Mesenchymal stem cell (in vitro differentiated cells and primary cell): ENCODE results near the gene COL28A1.

ENCODE experiments used
- DNase-seq: peaks from one replicate; pipeline ENCODE4 v3.0.0-alpha.2; 2013
- H2AFZ ChIP-seq: one replicate; pipeline ENCODE4 v1.6.1; 2013; ENCODE audit warnings: low read depth, mild to moderate bottlenecking, control low read depth, inconsistent platforms, low read length, moderate library complexity
- H2AK5ac ChIP-seq: 2 replicates; pipeline ENCODE4 v1.6.1; 2013; ENCODE audit warnings: low read length, moderate library complexity, mild to moderate bottlenecking, inconsistent platforms; ENCODE audit not compliant: severe bottlenecking
- H2BK120ac ChIP-seq: one replicate; pipeline ENCODE4 v1.6.1; 2013; ENCODE audit warnings: low read depth, mild to moderate bottlenecking, inconsistent platforms, low read length, moderate library complexity
- H2BK12ac ChIP-seq, 2 experiments: one replicate each; pipeline ENCODE4 v1.6.1; 2013; ENCODE audit warnings: inconsistent platforms in 2 of 2, low read length in 2 of 2, mild to moderate bottlenecking in 2 of 2, moderate library complexity in 2 of 2, control low read depth in 1 of 2
- H2BK15ac ChIP-seq: one replicate; pipeline ENCODE4 v1.6.1; 2013; ENCODE audit warnings: mild to moderate bottlenecking, low read depth, inconsistent platforms; ENCODE audit not compliant: poor library complexity, severe bottlenecking
- H2BK5ac ChIP-seq: 2 replicates; pipeline ENCODE4 v1.6.1; 2013; ENCODE audit warnings: low read depth, mild to moderate bottlenecking, low read length, control low read depth, inconsistent platforms; ENCODE audit not compliant: poor library complexity, severe bottlenecking
- H3K14ac ChIP-seq, 2 experiments: one replicate each; pipeline ENCODE4 v1.6.1; 2013; ENCODE audit warnings: inconsistent platforms in 2 of 2, low read length in 2 of 2, control low read depth in 1 of 2, mild to moderate bottlenecking in 1 of 2, moderate library complexity in 1 of 2
- H3K18ac ChIP-seq, 2 experiments: one replicate each; pipeline ENCODE4 v1.6.1; 2013; ENCODE audit warnings: inconsistent platforms in 2 of 2, low read length in 2 of 2, control low read depth in 1 of 2, low read depth in 1 of 2, mild to moderate bottlenecking in 1 of 2
- H3K23ac ChIP-seq, 2 experiments: one replicate each; pipeline ENCODE4 v1.6.1; 2013; ENCODE audit warnings: inconsistent platforms in 2 of 2, low read length in 2 of 2, mild to moderate bottlenecking in 2 of 2, moderate library complexity in 2 of 2, control low read depth in 1 of 2
- H3K27ac ChIP-seq: 2 replicates; pipeline ENCODE4 v1.5.1; 2013; ENCODE audit warnings: mild to moderate bottlenecking, moderate library complexity, low read length, control low read depth, inconsistent platforms; ENCODE audit not compliant: poor library complexity, severe bottlenecking
- H3K27me3 ChIP-seq, 2 experiments: 2 replicates each; pipeline versions ENCODE4 v1.6.1 to v1.7.0; 2013; ENCODE audit warnings: low read length in 2 of 2, mild to moderate bottlenecking in 2 of 2, moderate library complexity in 2 of 2, control low read depth in 1 of 2, inconsistent platforms in 1 of 2; ENCODE audit not compliant: control insufficient read depth in 1 of 2, insufficient read depth in 1 of 2
- H3K36me3 ChIP-seq, 2 experiments: 2 replicates each; pipeline versions ENCODE4 v1.6.1 to v1.7.0; 2013; ENCODE audit warnings: low read length in 2 of 2, control low read depth in 1 of 2, inconsistent platforms in 1 of 2, low read depth in 1 of 2, mild to moderate bottlenecking in 1 of 2; ENCODE audit not compliant: insufficient read depth in 2 of 2, control insufficient read depth in 1 of 2
- H3K4ac ChIP-seq, 2 experiments: one replicate each; pipeline ENCODE4 v1.6.1; 2013; ENCODE audit warnings: inconsistent platforms in 2 of 2, low read length in 2 of 2, mild to moderate bottlenecking in 2 of 2, moderate library complexity in 2 of 2, control low read depth in 1 of 2, low read depth in 1 of 2
- H3K4me1 ChIP-seq: 2 replicates; pipeline ENCODE4 v1.6.1; 2013; ENCODE audit warnings: low read depth, low read length, control low read depth; ENCODE audit not compliant: control insufficient read depth, insufficient read depth
- H3K4me2 ChIP-seq: 2 replicates; pipeline ENCODE4 v1.6.1; 2013; ENCODE audit warnings: low read length, mild to moderate bottlenecking, inconsistent platforms; ENCODE audit not compliant: poor library complexity, severe bottlenecking
- H3K4me3 ChIP-seq, 2 experiments: 2 replicates each; pipeline versions ENCODE4 v1.5.1 to v1.7.0; 2013; ENCODE audit warnings: low read length in 2 of 2, mild to moderate bottlenecking in 2 of 2, control low read depth in 1 of 2, low read depth in 1 of 2; ENCODE audit not compliant: insufficient read depth in 1 of 2
- H3K79me1 ChIP-seq: replicated peaks from 2 replicates; pipeline ENCODE4 v1.6.1; 2013; ENCODE audit warnings: mild to moderate bottlenecking, control low read depth, low read length, inconsistent platforms; ENCODE audit not compliant: poor library complexity, severe bottlenecking
- H3K9ac ChIP-seq: 2 replicates; pipeline ENCODE4 v1.7.0; 2013; ENCODE audit warnings: mild to moderate bottlenecking, low read length, moderate library complexity
- H3K9me3 ChIP-seq: 2 replicates; pipeline ENCODE4 v1.7.0; 2013; ENCODE audit warnings: mild to moderate bottlenecking, low read length; ENCODE audit not compliant: control insufficient read depth
- H4K8ac ChIP-seq: one replicate; pipeline ENCODE4 v1.6.1; 2013; ENCODE audit warnings: inconsistent platforms, mild to moderate bottlenecking, low read length, moderate library complexity
- H4K91ac ChIP-seq: one replicate; pipeline ENCODE4 v1.6.1; 2013; ENCODE audit warnings: mild to moderate bottlenecking, low read length, inconsistent platforms
- WGBS: methylation state at CpG from one replicate; pipeline ENCODE4 v1.1.7; 2013; ENCODE audit warnings: mixed read lengths; 5-methylcytosine and 5-hydroxymethylcytosine counted together

Gene COL28A1

DNA sequence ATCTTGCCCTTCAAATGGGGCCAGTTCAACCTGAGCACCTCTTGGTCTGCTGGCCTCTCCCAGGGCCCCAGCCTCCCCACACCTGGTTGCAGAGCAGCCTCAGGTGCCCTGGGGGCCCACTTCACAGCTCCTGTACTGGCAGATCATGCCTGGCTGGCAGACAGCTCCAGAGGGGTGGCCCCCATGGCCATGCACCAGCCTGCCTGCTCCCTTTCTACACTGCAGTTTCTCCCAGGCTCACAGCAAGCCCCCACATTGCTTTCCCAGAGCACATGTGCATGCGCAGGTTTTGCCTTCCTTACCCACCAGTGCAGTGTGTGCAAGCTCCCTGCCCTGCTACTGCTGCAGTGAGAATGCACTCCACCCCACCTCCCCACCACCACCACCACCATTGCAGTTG lies 21.2 kb upstream of the COL28A1 start:
- peaks cover 5% of the 10 kb centered on the region for H3K79me1 ChIP-seq
- no peak overlapping the region for H2BK12ac ChIP-seq
- no peak overlapping the region for H3K27ac ChIP-seq
- H3K4ac ChIP-seq, result no peak overlapping the region
- no peak overlapping the region for H2BK5ac ChIP-seq
- no peak overlapping the region for H3K18ac ChIP-seq
- no peak overlapping the region for H3K4me2 ChIP-seq
- 96% methylated on average over 1 of the region's 1 CpG for WGBS
- no peak overlapping the region for H2BK120ac ChIP-seq
- no peak overlapping the region for H2BK15ac ChIP-seq
- no peak overlapping the region for H3K4me3 ChIP-seq
- H2AFZ ChIP-seq, result no peak overlapping the region
- H3K9ac ChIP-seq, result no peak overlapping the region
- peaks cover under 1% of the 10 kb centered on the region for H3K4me1 ChIP-seq
- H3K9me3 ChIP-seq, result peaks cover 12% of the 10 kb centered on the region
- H2AK5ac ChIP-seq, result no peak overlapping the region
- no peak overlapping the region for H4K8ac ChIP-seq
- no peak for DNase-seq
- no peak overlapping the region for H3K14ac ChIP-seq
- no peak overlapping the region for H4K91ac ChIP-seq
- H3K23ac ChIP-seq, result no peak overlapping the region
- H3K36me3 ChIP-seq, result peaks cover 0 to 6% of the 10 kb centered on the region in 2 experiments
- no peaks in the 10 kb centered on the region for H3K27me3 ChIP-seq

DNA sequence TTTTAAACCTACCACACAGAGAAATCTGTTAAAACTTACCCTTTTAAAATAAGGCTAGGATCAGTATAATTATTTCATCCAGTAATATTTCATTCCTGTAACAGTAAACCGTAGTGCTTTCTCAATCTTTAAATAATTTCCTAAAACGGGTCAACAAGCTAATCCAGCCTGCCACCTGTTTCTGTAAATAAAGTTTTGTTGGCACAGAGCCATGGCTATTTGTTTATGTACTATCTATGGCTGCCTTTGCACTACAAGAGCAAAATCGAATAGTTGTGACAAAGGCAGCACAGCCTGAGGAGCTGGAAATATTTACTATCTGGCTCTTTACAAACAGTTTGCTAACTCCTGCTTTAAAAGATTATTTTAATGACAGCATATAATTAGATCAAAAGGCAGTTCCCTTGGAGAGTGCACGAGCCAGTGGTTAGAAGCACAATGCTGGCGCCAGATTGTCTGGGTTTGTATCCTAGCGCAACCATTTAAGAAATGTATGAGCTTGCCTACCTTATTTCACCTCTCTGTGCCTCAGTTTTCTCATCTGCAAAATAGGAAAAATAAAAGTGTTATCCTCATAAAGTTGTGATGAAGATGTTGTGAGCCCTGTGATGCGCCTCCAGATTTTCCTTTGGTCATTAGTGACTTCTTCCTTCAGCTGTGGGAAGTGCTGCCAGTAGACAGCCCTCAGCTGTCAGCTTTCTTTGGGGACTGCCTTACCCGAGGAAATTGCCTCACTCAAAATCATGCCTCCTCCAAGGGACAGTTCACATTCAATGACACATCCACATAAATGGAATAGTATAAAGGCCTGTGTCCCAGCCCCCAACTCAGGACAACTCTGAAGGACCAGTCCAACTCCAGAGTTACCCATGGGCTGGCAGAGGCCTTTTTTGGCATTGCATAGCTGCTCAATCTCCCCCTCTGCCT lies 19.2 kb upstream of the COL28A1 start:
- Histone ChIP-seq H3K4ac (no peak overlapping the region), H2AFZ (no peak overlapping the region), H2BK5ac (no peak overlapping the region), H2AK5ac (peak overlapping the region; percentile 43), H4K8ac (no peak overlapping the region), H3K14ac (no peak overlapping the region), H3K79me1 (peaks cover 4% of the 10 kb centered on the region), H3K23ac (no peak overlapping the region), H3K4me1 (peaks cover 2% of the 10 kb centered on the region), H2BK120ac (no peak overlapping the region), H2BK12ac (no peak overlapping the region), H3K4me3 (no peak overlapping the region), H3K4me2 (no peak overlapping the region), H3K9ac (no peak overlapping the region), H4K91ac (no peak overlapping the region), H3K18ac (no peak overlapping the region), H3K9me3 (peaks cover 10% of the 10 kb centered on the region), H3K36me3 (peaks cover 0 to 6% of the 10 kb centered on the region in 2 experiments), H3K27me3 (no peaks in the 10 kb centered on the region), H3K27ac (peak overlapping the region; percentile 28), H2BK15ac (no peak overlapping the region)
- DNase-seq, result peak; percentile 4
- 93% methylated on average over 7 of the region's 8 CpGs for WGBS

DNA sequence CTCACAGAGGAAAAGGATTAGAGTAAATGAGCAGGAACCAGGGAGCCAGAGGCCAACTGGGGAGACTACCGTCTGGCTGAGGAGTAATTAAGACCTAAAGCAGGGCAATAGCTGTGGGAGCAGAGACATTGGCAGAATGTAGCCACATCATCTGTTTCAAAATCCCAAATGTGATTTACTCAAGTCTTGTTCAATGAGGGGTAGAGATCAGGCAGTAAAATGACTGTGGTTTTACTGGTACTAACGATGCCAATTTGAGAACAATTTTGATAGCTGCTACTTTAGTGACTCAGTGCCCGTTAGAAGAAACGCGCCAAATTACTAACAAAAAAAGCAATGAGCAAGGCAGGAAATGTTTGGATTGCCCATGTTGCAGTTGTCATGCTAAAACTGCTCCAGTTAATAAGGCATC lies 18.4 kb upstream of the COL28A1 start:
- Histone ChIP-seq H2AK5ac (peak overlapping the region; percentile 44), H2BK15ac (no peak overlapping the region), H3K4me3 (no peak overlapping the region), H2BK12ac (no peak overlapping the region), H3K23ac (no peak overlapping the region), H3K27me3 (no peaks in the 10 kb centered on the region), H4K8ac (no peak overlapping the region), H3K79me1 (peaks cover 4% of the 10 kb centered on the region), H3K9ac (no peak overlapping the region), H3K18ac (no peak overlapping the region), H3K4ac (no peak overlapping the region), H3K27ac (peak overlapping the region; percentile 79), H2BK120ac (no peak overlapping the region), H2AFZ (no peak overlapping the region), H4K91ac (no peak overlapping the region), H3K36me3 (peaks cover 0 to 6% of the 10 kb centered on the region in 2 experiments), H3K14ac (no peak overlapping the region), H3K4me2 (no peak overlapping the region), H3K9me3 (peaks cover 3% of the 10 kb centered on the region), H3K4me1 (peaks cover 2% of the 10 kb centered on the region), H2BK5ac (no peak overlapping the region)
- 59% methylated on average over 5 of the region's 5 CpGs for WGBS
- no peak for DNase-seq

DNA sequence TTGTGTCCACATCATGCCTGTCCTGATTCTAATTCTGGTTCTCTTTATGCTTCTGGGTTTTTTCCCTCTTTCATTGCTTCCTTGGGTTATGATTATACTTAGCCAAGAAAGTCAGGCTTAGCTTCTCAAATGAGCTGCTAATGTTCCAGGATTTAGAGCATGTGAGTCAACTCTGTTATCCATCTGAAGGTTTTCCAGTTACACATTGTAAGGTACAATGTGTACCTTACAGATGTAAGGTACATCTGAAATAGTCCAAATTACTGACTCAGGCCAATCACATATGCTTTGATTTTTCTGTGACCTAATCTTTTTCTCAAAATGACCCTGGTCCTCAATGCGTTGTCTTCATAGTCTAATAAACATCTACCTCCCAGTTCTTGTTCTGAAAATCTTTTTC lies 17.7 kb upstream of the COL28A1 start:
- no peak overlapping the region for H3K4me3 ChIP-seq
- peaks cover 1% of the 10 kb centered on the region for H3K9me3 ChIP-seq
- no peak overlapping the region for H2BK12ac ChIP-seq
- H3K27me3 ChIP-seq, result no peaks in the 10 kb centered on the region
- H2BK120ac ChIP-seq, result no peak overlapping the region
- H2AFZ ChIP-seq, result no peak overlapping the region
- H4K91ac ChIP-seq, result no peak overlapping the region
- H3K18ac ChIP-seq, result no peak overlapping the region
- no peak overlapping the region for H3K14ac ChIP-seq
- H2BK5ac ChIP-seq, result no peak overlapping the region
- no peak overlapping the region for H3K4ac ChIP-seq
- no peak for DNase-seq
- peaks cover 2% of the 10 kb centered on the region for H3K4me1 ChIP-seq
- H4K8ac ChIP-seq, result no peak overlapping the region
- H3K9ac ChIP-seq, result no peak overlapping the region
- peaks cover 0 to 6% of the 10 kb centered on the region in 2 experiments for H3K36me3 ChIP-seq
- H3K4me2 ChIP-seq, result no peak overlapping the region
- H3K27ac ChIP-seq, result peak overlapping the region; percentile 33
- H3K79me1 ChIP-seq, result peaks cover 4% of the 10 kb centered on the region
- H2BK15ac ChIP-seq, result no peak overlapping the region
- H3K23ac ChIP-seq, result no peak overlapping the region
- H2AK5ac ChIP-seq, result no peak overlapping the region
- 100% methylated on average over 1 of the region's 1 CpG for WGBS
